ENCODE measurements around the gene PFKFB2.

The PFKFB2 gene

GRCh38 chr1:207009945-207010344 is 43.1 kb upstream of the PFKFB2 start:
- DNase-seq (ENCODE audit: low read depth) = no peak
- H3K4me3 ChIP-seq (ENCODE audit: low read depth, low read length) = no peak overlapping the region
- TF ChIP-seq CTCF (conservative IDR thresholded peaks at IDR 0.05; ENCODE audit: low read depth, low read length) = no peak

- no peak overlapping the region for H3K4me3 ChIP-seq (ENCODE audit: low read depth, low read length)
- TF ChIP-seq CTCF (conservative IDR thresholded peaks at IDR 0.05; ENCODE audit: low read depth, low read length) = no peak
- no peak for DNase-seq (ENCODE audit: low read depth)
These were observed 42.3 kb upstream of the PFKFB2 start for GRCh38 chr1:207010726-207011125.

GRCh38 chr1:207013321-207014085 is 39.6 kb upstream of the PFKFB2 start:
- no peak overlapping the region for H3K4me3 ChIP-seq (ENCODE audit: low read depth, low read length)
- no peak for TF ChIP-seq CTCF (conservative IDR thresholded peaks at IDR 0.05; ENCODE audit: low read depth, low read length)
- no peak for DNase-seq (ENCODE audit: low read depth)

GRCh38 chr1:207014728-207015127 is 38.3 kb upstream of the PFKFB2 start:
- TF ChIP-seq CTCF (conservative IDR thresholded peaks at IDR 0.05; ENCODE audit: low read depth, low read length) = no peak
- no peak for DNase-seq (ENCODE audit: low read depth)
- H3K4me3 ChIP-seq (ENCODE audit: low read depth, low read length) = no peak overlapping the region

- no peak overlapping the region for H3K4me3 ChIP-seq (ENCODE audit: low read depth, low read length)
- DNase-seq (ENCODE audit: low read depth) = no peak
- no peak for TF ChIP-seq CTCF (conservative IDR thresholded peaks at IDR 0.05; ENCODE audit: low read depth, low read length)
These were observed 37.3 kb upstream of the PFKFB2 start for GRCh38 chr1:207015791-207016190.

GRCh38 chr1:207017615-207018559 is 35.2 kb upstream of the PFKFB2 start:
- DNase-seq (ENCODE audit: low read depth) = no peak

More at GRCh38 chr1:207017615-207018559, 35.2 kb upstream of the PFKFB2 start:
- H3K4me3 ChIP-seq (ENCODE audit: low read depth, low read length) = no peak overlapping the region
- TF ChIP-seq CTCF (conservative IDR thresholded peaks at IDR 0.05; ENCODE audit: low read depth, low read length) = no peak
